Keratinocyte (primary cell): ENCODE data around the gene CTRB2.

Experiments used
- EZH2 ChIP-seq: IDR thresholded peaks from one replicate; pipeline ENCODE4 v1.6.1; 2012; ENCODE audit warnings: inconsistent platforms, mild to moderate bottlenecking, low read length, moderate library complexity
- TF ChIP-seq, protein P1 (sequence below), 3 experiments: IDR thresholded peaks in 1 of 3; conservative IDR thresholded peaks in 1 of 3; optimal IDR thresholded peaks in 1 of 3; 2 replicates in 2 of 3; 3 replicates in 1 of 3; pipeline versions ENCODE3 to v1.5.1; 2011; ENCODE audit warnings: low read length in 3 of 3, mild to moderate bottlenecking in 3 of 3, moderate library complexity in 2 of 3, control low read depth in 1 of 3, inconsistent platforms in 1 of 3; ENCODE audit not compliant: insufficient read depth in 2 of 3; ENCODE audit errors: extremely low read depth in 1 of 3

DNA sequence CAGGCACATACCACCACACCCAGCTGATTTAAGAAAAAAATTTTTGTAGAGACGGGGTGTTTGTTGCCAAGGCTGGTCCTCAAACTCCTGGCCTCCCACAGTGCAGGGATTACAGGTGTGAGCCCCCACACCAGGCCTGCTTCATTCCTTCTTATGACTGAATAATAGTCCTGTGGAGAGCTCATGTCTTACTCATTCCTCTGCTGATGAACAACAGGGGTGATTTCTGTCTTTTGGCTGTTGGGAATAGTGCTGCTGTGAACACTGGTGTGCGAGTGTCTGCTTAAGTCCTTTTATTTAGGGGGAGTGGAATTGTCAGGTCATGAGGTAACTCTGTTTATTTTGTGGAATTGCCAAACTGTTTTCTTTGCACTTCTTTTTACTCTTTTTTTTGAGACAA, 9.2 kb upstream of the CTRB2 start:
- TF ChIP-seq, protein P1, sequence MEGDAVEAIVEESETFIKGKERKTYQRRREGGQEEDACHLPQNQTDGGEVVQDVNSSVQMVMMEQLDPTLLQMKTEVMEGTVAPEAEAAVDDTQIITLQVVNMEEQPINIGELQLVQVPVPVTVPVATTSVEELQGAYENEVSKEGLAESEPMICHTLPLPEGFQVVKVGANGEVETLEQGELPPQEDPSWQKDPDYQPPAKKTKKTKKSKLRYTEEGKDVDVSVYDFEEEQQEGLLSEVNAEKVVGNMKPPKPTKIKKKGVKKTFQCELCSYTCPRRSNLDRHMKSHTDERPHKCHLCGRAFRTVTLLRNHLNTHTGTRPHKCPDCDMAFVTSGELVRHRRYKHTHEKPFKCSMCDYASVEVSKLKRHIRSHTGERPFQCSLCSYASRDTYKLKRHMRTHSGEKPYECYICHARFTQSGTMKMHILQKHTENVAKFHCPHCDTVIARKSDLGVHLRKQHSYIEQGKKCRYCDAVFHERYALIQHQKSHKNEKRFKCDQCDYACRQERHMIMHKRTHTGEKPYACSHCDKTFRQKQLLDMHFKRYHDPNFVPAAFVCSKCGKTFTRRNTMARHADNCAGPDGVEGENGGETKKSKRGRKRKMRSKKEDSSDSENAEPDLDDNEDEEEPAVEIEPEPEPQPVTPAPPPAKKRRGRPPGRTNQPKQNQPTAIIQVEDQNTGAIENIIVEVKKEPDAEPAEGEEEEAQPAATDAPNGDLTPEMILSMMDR (optimal IDR thresholded peaks at IDR 0.05 in 1 of 3, IDR thresholded peaks at IDR 0.05 in 1 of 3, conservative IDR thresholded peaks at IDR 0.05 in 1 of 3; ENCODE audit: extremely low read depth in 1 of 3, insufficient read depth in 2 of 3, low read length in 3 of 3), result no peak
- TF ChIP-seq EZH2, result no peak
